Lung microvascular endothelial cell (primary cell): ENCODE results near the gene TMEM239. TPM values are rescaled to one million over a fixed set of nuclear protein-coding genes. Genes with fewer than 3 reads are reported as not detected.
"Not testable (repeated sequence)": the region's sequence is repeated elsewhere in the genome, so short reads cannot be mapped to it uniquely, and the experiment has no call there.

Source experiments
- DNase-seq, 2 donors: peaks; one replicate each; pipeline versions ENCODE4 v3.0.0 to v3.0.0-alpha.2; 2010; ENCODE audit warnings: low read depth in 2 of 2
- total RNA-seq: library from RNA; depleted of rRNA; stranded (reverse); fragments of >200 nt; gene quantifications from 2 replicates; pipeline ENCODE4 v1.2.1, GENCODE V29; 2014

The TMEM239 gene
- total RNA-seq, 1 donor from 2014 or later: not detected

DNA sequence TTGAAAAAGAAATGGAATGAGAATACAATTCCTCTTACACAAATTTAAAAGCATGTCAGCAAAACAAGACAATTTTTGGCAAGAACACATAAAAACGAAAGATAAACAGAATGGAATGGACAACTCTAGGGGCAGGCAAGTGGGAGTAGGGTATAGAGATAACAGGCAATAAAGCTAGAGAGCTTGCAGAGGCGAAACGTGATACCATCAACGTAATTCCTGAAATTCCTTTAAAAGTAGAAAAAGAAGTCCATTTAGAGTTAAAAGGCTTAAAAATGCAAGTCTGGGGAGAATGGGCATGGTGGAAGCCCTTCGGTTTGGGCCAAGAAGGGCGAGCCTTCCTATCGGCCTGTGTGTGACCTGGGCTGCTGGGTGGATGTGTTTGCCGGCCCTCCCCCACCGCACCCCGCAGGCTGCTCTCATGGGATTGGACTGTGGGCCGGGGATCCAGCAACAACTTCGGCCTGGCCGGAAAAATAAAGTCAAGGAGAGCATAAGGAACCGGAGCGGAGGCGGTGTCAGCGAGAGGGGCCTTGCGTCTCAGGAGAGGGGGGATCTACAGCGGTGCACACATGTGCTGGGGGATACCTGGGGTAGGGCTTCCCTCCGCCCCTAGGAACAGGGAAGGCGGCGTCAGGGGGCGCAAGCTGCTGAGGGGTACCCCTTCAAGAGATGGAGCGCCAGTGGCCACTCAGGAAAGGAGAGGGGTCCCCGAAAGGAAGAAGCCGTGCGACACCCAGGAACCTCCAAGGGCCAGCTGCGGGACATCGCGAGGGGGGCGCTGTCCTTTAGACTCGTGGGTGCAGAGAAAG, 4.1 kb downstream of the TMEM239 start:
- DNase-seq: no peak

DNA sequence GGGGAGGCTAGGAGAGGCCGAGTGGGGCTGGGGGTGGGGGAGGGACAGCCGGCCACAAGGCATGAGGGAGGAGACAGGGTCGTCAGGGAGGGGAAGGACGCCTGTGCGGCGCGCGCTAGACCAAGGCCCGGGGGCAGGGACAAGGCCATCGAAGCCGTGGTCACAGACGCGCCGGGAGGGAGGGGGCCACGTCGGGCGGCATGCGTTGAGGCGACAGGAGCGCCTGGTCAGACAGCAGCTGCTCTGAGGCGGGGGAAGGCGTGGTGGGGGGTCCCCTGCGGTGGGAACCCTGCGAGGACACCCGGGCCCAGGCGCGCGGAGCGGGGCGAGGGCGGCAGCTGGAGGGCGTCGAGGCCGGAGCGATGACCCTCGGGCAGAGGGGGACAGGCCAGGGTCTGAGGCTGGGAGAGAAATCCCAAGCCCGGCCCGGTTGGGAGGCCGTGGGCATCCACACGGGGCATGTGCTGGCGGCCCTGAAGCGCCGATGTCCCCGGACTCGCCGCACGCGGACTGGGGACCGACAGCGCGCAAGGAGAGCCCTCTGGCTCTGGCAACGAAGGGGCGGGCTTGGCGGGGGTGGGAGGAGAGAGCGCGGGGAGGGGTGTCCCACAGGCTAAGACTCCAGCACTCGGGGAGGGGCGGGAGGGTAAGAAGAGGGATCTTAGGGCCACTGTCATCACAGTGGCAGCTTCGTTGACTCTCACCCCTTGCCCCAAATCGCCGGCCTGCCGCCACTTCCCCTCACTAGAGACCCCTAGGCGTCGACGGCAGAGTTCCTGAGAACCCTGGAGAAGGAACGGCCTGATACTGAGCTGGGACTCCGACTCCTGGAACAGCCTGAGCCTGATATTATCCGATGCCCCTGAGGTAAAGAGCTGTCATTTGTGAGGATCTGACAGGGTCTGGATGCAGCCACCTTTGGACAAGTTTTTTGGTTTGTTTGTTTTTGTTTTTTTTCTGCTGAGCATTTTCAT, 5.0 kb downstream of the TMEM239 start:
- DNase-seq: no peak

GRCh38 chr20:2822073-2822472, 5.9 kb downstream of the TMEM239 start:
- DNase-seq: no peak

GRCh38 chr20:2825761-2826160, 9.6 kb downstream of the TMEM239 start:
- DNase-seq: no peak

DNA sequence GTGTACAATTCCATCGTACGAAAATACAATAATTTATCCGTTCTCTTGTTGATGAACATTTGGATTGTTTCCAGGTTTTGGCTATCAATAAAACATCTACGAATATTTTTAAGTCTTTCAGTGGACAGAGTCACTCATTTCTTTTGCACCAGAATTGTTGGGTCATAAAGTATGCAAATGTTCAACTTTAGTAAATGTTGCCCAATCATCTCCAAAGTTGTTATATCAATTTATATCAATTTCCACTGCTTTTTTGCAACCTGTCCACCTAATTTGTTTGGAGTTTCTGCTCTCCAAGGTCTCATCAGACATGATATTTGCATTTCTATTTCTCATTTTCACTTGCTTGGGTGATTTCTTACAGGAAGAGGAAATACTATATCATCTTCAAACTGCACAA, 10.5 kb downstream of the TMEM239 start:
- no peak for DNase-seq

GRCh38 chr20:2829376-2829775, 13.2 kb downstream of the TMEM239 start:
- no peak for DNase-seq

DNA sequence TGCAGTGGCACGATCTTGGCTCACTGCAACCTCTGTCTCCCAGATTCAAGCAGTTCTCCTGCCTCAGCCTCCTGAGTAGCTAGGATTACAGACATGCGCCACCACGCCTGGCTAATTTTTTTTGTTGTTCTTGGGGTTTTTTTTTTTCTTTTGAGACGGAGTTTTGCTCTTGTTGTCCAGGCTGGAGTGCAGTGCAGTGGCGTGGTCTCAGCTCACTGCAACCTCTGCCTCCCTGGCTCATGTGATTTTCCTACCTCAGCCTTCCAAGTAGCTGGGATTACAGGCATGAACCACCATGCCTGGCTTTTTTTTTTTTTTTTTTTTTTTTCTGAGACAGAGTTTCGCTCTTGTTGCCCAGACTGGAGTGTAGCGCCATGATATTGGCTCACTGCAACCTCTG, 15.0 kb downstream of the TMEM239 start:
- DNase-seq: not testable (repeated sequence)

DNA sequence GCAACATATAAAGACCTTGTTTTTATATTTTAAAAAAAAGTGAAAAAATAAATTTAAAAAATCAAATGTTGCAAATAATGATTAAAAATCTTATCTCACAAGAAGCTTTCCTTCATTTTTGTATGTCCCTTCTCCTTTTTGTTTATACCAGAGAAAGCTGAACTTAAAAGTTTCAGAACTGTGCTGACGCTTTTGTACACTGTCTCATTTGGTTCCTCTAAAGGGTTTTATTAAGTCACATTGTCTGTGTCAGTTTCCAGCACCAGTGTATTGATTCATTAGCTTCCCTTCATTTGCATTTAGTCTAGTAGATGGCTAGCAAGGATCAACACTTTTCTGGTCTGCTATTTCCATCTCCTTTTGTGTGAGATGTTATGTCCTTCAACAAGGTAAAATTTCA, 17.6 kb downstream of the TMEM239 start:
- no peak for DNase-seq

DNA sequence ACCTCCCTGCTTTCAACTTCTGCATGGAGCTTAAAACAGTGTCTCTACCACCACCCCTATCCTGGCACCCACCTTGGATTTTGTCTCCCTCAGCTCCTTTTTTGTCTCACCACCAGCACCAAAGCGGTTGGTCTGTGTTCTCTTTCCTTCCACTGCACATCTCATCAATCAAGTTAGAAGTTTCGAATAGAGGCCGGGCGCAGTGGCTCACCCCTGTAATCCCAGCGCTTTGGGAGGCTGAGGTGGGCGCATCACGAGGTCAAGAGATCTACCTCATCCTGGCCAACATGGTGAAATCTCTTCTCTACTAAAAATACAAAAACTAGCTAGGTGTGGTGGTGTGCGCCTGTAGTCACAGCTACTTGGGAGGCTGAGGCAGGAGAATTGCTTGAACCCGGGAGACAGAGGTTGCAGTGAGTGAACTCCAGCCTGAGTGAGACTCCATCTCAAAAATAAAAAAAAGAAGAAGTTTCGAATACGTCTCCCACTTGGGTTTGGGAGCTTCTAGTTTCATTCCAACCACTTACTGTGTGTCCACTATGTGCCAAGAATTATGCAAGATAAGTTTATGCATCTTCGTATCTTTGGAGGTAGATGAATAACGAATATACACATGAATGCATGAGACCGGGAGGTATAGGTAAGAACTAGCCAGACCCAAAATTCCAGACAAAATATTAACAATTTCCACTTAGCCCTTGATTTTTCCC, 18.4 kb downstream of the TMEM239 start:
- DNase-seq: no peak

GRCh38 chr20:2835331-2835796, 19.2 kb downstream of the TMEM239 start:
- no peak for DNase-seq

- DNase-seq: no peak
These were observed 19.9 kb downstream of the TMEM239 start for GRCh38 chr20:2836035-2836434.

GRCh38 chr20:2837221-2837960, 21.2 kb downstream of the TMEM239 start:
- DNase-seq: no peak

DNA sequence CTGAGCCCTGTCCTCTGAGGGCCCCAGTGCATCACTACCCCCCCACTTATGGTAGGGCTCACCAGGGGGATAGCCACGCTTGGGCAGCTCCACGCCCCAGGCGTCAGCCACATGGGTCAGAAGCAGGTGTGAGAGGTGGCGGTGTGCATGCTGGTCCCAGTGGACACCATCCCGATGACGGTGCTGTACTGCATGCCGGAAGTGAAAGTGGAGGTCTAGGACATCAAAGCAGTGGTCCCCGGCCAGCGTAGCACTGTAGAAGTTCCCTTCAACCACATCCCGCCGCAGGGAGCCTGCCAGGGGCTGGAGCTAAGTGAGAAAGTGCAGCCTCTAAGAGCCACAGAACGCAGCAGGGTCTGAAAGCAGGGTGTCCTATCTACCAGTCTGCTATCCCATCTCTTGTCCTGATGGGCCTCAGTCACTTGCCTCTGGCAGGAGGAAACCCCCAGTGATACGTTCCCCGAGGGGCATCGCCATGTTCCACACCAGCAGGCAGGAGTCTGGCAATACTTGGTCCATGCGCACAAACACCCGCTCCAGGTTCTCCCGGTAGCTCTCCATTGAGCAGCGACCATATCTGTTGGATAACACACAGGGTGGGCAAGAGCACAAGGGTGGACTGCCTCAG, 22.1 kb downstream of the TMEM239 start:
- no peak for DNase-seq

DNA sequence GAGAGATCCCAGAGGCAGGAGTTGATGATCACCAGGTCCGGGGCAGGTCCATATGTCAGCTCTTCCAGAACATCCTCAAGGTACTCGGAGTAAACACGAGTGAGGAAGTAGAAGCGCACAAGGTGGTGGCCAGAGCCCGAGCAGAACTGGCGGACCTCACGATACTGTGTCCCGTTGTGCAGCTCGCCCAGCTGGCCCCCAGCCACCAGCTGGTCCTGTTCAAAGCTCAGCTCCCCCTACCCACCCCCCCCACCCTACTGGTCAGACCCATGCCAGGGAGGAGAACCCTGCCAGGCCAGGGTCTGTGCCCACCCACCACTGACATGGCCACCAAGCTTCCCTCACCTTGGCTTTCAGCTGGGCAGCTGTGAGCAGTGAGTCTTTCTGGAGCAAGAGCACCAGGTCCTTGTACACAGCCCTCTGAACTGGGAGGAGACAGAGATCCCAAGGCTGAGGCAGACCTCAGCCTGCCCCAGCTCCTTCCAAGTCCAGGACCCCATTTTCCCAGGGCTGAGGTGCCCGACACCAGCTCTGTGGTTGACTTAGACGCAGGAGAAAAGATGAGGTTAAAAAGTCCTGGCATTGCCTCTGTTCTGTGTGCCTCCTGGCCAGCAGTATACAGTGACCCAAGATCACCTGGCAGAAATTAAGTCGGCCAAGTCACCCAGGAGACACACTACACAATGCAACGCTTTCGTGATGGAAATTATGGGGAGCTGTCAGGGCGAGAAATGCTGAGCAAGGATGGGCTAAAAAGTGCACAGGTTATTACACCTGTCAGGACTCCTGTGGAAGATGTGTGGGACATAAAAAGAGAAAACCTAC, 22.9 kb downstream of the TMEM239 start:
- no peak for DNase-seq

DNA sequence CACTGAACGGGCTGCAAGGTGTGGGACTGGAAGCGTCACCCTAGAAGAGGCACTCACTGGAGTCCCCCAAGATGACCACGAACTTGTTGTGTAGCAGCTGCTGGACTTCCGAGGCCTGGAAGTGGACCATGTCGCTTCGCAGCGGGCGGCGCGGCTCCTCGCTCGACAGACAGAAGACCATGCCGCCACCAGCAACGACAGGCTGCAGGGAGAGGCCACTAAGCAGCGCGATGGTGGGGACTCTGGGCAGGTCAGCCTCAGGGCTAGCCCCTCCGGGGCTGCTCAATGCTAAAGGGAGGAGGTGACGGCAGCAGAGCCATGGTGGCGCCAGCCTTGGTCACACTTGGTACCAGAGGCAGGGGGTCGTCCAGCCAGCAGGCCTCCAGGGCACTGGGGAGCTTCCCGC, 23.6 kb downstream of the TMEM239 start:
- DNase-seq: no peak

- peak; percentile 89 to 92 for DNase-seq
These were observed 24.2 kb downstream of the TMEM239 start, which contains the start of the genes PCED1A and VPS16 for GRCh38 chr20:2840138-2840966. PCED1A (minus strand) TSS chr20:2840655; CDS start chr20:2839912, 743 bp downstream. VPS16 (plus strand) TSS chr20:2840745; CDS start chr20:2840775, 30 bp downstream.

DNA sequence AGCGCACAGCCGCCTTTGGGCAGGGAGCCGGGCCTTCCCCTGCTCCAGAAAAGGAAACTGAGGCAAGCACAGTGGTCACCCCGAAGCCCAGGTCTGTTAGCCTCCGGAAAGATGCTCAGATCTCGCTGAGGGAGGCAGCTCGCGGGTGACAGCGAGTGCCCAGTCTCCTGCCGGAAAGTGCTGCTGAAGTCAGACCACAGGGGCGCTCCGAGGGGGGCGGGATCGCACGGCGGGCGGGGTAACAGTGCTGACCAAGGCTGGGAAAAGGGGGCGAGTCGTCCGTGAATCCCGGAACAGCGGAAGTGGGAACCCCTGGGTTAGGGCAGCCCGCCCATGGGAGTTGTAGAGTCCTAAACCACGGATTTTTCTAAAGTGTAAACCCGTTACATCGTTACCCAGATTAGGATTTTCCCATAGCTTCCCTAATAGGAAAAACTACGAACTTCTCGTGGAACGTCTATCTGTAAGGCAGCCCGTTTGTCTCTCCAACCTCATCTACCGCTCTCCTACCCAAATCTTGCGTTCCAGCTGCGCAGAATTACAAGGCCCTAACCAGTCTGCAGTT, 24.9 kb downstream of the TMEM239 start:
- peak; percentile 65 to 69 for DNase-seq

DNA sequence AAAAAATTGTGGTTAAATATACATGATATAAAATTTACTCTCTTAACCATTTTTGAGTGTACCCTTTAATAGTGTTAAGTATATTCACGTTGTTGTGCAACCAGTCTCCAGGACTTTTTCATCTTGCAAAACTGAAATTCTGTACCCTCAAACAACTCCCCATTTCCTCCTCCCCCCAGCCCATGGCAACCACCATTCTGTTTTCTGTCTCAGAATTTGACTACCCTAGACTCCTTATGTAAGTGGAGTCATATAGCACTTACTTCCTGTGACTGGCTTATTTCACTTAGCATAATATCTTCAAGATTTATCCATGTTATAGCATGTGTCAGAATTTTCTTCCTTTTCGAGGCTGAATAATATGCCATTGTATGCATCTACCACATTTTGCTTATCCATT, 29.4 kb downstream of the TMEM239 start:
- no peak for DNase-seq
